HG02763 (cell line): ENCODE measurements around the gene COL16A1.
"Not testable (repeated sequence)": the region's sequence is repeated elsewhere in the genome, so short reads cannot be mapped to it uniquely, and the experiment has no call there.

Experiments used
- ATAC-seq: cut with Tn5 transposase; IDR thresholded peaks from one replicate; pipeline ENCODE4 v1.9.1; 2021; ENCODE audit warnings: mild to moderate bottlenecking, moderate library complexity; ENCODE audit not compliant: unreplicated experiment

COL16A1 gene

DNA sequence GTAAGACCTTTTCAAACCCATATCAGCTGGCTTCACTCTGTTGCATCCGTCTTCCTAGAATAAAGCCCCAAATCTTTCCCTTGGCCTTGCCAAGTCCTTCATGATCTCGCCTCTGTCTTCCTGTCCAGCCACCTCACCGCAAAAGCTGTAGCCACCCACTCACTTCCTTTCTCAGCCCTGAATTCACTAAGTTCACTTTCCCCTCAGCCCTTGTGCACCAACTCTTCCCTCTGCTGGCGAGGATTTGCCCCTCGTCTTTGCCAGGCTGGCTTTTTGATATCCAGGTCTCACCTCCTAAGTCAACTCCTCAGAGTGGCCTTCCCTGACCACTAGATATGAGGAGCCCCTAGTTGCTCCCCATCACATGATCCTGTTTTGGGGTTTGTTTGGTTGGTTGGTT lies 3.9 kb upstream of the COL16A1 start:
- ATAC-seq = no peak

DNA sequence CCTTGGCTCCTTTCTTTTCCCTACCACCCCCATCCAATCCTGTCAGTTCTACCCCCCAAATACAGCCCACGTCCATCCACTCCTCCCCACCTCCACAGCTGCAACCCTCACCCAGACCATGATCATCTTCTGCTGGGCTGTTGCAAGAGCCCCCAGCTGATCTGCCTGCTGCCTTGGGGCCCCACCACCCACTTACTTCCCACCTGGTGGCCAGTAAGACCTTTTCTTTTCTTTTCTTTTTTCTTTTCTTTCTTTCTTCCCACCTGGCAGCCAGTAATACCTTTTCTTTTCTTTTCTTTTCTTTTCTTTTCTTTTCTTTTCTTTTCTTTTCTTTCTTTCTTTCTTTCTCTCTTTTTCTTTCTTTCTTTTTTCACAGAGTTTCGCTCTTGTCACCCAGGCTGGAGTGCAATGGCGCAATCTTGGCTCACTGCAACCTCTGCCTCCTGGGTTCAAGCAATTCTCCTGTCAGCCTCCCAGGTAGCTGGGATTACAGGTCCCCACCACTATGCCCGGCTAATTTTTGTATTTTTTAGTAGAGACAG lies 3.3 kb upstream of the COL16A1 start:
- ATAC-seq = not testable (repeated sequence)

DNA sequence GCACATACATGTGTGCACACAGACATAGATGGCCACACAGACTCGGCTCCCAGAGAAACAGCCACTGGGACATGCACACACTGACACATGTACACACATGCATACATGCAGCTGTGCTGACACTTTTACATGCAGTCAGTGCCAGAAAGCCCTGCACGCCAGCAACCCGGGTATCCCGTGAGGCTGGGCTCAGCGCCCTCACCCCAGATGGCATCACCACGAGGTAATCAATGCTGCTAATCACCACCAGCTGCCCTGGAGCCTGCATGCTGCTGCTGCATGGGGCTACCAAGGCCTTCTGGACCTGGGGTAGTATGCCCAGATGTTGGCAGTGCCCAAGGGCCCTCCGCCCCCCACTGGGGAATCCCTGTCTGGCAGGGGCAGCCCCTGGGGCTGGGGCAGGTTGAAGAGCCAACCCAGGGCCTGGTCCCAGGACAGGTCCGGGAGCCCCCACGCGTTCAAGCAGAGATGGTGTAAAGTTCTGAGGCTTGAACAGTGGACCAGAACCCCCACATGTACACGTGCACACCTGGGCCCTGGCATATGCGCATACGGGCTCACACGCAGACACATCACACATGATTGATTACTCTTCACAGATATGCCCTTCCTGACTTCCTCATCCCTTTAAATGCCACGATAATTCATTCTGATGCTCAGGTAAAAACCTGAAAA lies 2.7 kb upstream of the COL16A1 start:
- ATAC-seq = no peak

DNA sequence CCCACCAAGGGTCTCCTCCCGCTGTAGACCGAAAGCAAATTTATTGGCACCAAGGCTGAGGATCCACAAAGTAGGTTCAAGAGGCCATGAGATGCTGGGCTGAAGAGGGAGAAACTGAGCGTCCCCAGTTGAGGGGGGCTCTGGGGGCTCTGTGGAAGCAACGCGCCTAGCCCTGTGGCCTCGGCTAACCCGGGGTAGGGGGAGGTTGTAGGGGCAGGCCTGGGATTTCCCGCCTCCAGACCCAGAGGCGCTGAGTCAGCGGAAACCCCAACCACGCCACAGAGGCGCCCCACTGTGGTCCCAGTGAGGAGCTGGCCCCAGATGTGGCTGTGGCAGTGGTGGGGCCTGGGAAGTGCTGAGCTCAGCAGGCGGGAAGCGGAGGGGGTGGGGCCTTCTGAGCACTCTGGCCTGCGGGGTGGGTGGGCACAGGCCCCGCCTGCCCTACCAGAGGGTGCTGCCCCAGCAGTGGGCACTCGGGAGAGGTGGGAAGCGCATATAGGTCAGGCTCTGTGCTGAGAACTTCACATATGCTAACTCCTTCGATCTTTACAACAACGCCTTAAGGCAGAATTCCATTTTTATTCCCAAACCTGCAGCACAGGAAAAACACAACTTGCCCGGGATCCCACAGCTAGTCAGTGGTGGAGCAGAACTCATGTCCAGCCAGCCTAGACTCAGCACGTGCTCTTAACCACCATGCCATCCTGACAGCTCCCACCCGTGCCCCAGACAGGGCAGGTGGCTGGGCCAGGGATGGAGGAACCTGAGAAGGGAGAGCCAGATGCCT lies 1.5 kb upstream of the COL16A1 start:
- no peak for ATAC-seq

DNA sequence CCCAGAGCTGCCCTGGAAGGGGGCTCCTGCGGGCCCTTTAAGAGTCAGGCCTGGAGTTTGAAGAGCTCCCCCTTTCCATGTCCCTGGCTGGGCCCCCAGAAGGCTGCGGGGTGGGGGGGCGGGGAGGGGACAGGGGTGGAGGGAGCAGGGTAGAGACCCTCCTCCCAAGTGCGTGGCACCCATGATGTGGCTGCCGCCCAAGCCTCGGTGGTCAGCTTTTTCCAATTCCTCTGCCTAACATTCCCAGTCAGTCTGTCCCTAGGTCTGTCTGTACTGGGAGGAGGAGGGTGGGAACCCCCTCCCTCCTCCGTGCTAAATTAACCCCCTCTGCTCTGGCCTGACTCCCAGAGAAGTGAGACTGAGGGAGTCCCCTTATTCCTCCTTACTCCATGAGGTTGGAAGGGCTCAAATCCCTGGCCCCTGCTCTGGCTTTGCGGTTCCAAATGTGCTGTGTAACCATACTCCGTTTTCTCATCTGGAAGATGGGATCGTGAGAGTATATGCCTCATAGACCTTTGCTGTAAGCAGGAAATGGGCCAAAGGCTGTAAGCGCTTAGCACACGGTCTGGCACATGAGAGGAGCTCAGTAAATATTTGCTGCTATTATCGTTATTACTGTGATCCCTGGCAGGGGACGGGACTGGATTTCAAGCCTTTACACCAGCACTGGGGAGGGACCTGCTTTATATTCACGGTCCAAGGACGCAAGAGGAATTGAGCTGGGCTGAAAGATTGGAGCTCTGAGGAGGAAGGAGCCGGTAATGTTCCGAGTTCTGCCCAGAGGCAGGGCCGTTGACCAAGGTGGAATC lies 658 bp upstream of the COL16A1 start:
- ATAC-seq = no peak

DNA sequence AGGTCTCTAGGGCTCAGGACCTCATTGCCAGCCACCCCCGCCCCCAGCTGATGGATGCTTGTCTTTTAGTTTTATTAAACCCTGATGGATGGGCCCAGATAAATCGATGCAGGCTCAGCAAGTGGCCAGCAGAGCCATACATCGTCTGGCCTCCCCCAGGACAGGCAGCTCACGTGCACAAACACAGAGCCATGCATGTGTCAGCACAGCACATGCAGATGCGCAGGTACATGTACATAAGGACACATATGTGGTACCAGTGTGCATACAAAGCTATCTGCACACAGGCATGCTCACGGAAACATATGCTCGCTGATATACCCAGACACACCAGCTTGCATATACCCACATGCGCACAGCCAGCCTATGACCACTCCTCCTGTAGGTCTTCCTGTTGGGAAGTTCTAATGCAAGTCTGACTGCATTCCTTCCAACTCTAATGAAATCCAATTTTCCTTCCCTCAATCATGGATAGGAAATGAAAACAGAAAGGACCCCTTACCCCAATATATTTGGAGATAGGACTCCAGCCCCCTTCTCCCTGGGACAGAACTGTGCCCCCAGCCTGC lies 897 bp downstream of the COL16A1 start:
- no peak for ATAC-seq

DNA sequence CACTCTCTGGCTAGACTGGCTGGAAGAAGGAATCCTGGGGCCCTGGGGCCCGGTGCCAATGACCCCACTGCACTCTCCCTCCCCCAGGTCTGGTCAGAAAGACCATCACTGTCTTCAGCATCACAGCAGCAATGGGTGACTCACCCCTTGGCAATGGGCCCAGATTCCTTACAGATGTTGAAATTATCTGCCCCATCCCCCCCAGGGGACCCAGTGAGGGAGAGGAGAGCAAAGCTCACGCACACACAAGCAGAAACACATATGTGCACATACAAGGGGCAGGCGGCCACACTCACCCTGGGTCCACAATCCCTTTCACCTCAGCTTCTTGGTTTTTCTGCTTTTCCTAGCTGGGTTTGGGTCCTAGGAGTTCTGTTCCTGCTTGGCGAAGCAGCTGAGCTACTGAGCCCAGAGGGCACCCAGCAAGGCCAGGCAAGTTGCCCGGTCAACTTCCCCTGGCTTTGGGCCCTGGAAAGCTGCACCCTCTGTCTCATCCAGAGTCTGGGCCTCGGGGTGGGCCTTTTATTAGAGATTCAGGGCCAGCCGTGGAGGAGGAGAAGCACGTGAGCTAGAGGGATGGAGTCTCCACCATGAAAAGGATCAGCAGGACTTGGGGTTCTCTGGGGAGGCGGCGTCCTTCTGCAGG lies 2.6 kb downstream of the COL16A1 start:
- no peak for ATAC-seq

DNA sequence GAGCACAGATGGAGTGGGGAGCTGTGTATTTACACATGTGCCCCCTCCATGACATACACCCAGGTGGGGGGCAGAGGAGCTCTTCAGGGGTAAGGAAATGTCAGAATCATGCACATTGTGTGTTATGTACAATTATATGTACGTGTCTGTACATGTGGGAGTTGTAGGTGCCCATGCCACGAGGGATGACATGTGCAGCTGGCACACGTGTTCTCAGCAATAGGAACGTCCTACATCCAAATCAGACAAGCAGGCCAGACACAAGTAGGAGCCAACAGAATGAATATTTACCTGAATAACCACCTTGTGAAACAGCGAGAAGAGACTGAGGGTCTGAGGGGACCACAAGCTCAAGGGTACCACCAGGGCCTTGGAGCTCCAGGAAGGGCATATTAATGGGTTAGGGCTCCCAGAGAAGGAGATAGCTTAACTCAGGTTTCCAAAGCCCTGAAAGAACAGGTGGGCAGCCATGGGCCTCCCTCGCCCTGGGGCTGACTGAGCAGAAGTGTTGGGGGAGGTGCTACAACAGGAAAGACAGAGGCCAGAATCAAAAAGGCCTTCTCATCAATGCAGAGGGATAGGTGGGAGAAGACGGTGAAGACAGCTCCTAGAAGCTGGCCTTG lies 3.2 kb downstream of the COL16A1 start:
- no peak for ATAC-seq

DNA sequence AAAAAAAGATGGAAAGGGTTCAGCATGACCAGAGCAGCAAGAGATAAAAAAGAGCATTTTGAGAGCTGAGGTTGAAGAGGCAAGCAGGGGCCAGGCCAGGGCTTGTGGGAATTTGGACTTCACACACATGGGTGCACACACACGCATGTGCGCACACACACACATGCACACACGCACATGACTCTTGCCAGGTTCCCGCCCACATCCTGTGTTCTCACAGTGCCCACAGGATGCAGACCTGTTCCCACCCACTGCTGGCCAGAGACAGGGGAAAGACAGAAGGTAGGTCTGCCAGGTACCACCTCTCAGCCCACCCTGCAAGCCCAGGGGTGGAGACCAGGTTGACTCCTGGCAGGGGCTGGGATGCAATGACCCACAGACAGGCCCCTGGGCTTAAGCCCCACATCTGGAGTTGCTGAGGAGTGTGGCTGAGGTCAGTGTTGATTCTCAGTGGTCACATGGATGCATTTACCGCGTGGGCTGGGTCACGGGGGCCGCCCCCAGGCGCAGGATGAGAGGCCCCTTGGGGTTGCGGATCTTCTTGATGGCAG lies 4.4 kb downstream of the COL16A1 start:
- no peak for ATAC-seq

DNA sequence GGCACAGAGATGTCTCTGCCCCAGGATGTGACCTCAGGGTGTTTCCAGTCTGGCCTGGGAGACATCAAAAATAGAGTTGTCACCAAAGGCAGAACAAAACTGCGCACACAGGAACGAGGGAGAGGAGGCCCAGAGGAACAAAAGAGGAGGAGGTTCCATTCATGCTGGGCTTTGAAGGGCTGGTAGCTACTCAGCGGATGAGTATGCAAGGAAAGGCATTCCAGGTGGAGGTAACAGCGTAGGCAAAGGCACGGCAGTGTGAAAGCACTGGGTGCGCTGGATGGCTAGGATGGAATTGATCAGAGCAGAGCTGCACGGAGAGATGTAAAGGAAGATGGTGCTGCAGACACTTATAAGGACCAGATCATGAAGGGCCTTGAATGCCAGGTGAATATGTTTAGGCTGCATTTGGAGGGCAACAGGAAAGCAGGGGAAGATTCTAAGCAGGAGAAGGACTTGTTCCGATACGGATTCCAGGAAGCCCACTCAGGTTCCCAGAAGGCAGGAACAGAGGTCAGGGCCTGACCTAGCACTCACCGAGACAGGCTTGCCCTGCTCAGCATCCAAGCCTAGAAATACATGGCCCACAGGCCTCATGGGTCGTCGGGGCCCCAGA lies 6.3 kb downstream of the COL16A1 start:
- no peak for ATAC-seq

DNA sequence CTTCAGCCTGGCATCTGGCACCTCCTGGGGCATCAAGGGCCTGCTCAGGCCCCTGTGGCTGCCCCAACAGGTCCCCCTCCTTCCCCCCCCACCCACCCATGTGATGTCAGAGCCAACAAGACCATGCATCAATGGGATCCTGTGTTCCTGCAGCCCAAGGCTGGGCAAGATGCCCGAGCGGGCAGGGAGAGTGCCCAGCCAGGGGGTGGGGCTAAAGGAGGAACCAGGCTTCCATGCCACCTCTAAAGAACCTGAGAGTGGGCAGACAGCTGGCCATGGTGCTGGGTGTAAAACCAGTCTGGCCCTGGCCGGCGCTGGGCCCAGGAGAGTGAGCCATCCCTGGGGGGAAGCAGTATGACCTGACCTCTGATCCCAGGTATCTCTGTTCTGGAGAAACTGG lies 7.6 kb downstream of the COL16A1 start:
- no peak for ATAC-seq

DNA sequence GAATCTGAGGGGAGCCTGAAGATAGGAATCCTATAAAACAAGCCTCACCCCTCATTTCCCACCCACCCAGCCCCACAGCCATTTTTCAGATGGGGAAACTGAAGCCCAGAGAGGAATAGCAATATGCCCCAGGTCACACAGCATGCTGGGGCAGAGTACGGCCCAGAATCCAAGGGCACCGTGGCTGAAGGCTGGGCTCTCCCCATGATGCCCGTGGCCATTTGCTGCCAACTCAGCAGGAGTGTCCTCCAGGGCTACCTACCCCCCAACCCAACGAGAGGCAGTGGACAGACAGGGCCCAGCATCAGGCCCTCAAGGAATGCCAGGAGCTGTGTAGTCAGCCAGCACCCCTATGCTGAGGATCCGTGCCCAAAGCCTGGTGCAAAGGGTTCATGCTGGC lies 8.5 kb downstream of the COL16A1 start:
- no peak for ATAC-seq

DNA sequence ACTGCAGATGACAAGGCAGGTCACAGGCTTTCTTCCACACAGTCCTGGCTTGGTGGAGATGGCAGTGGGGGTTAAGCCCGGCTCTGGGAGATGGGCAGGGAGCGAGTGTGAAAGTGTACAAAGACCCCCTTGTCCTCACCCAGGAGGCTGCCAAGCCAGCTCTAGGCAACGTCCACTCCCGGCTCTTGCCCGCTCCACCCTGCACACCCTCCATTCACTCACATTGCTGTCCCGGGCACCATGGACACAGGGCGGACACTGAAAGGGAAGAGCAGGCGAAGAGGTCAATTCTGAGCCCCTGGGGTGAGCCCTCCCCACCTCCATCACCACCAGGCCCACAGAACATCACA lies 8.9 kb downstream of the COL16A1 start:
- ATAC-seq = no peak

DNA sequence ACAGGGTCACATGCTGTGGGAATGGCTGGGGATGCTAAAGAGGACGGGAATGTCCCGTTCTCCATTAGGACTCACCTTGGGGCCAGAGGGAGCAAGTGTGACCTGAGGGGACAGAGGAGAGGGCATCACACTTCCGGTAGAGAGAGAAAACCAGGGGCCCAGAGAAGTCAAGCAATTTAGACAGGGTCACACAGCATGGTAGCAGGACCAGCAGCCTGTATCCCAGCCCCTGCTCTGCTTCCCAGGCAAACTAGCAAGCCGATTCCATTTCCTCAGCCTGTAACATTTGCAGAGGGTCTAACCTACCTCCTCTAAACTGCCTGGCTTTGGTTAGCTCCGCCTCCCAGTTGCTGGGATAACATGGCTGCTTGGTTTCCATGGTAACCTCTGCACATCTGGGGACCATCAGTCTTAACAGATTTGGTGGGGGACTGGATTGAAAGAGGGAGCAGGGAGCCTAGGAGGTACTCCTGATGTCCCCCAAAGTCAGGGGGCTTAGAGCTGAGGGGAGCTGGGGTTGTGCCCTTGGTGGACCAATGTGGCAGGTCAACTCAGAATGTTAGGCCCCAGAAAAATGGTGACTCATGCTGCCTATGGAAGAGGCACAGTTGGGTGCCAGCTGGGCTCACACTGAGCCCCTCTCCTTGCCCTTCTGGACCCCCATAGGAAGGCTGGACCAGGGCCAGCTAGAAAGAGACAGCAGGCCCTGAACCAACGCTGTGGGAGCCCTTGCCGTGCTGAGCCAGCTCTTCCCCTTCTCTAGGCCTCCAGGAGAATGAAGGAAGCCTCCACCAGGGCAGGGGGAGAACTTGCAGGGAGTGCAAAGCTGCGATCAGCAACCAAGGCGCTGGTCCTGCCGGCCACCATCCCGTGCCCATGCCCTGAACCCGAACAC lies 9.5 kb downstream of the COL16A1 start:
- ATAC-seq = no peak

DNA sequence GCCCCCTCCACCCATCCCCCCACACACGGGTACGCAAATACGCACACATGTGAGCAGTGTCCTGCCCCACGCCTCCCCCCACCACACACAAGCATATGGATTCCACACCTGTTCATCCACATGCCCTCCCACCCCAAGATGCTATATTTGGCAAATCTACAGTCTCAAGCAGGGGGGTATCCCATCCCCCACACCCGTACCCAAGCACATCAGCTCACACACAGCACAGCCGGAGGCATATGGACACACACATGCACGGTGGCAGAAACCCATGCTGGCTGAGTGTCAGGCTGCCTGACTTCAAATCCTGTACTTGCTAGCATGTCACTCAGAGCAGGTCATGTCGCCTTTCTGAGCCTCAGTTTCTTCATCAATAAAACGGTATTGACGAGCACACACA lies 10.6 kb downstream of the COL16A1 start:
- no peak for ATAC-seq

DNA sequence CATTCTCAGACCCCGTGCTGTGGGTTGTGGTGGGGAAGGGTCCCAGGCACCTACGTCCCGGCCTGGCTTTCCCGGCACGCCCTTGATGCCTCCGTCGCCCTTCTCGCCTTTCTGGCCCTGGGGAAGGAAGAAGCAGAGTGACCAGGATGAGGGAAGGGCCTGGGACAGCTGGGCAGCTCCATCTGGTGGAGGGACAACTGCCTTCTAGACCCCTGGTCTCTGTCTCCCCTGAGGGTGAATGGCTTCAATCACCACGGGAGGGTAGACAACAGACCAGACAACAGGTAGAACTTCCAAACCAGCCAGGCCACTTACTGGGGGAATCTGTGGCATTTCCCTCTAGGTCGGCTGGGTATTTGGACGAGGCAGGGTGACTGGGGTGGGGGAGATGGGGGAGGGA lies 11.9 kb downstream of the COL16A1 start:
- ATAC-seq = no peak

DNA sequence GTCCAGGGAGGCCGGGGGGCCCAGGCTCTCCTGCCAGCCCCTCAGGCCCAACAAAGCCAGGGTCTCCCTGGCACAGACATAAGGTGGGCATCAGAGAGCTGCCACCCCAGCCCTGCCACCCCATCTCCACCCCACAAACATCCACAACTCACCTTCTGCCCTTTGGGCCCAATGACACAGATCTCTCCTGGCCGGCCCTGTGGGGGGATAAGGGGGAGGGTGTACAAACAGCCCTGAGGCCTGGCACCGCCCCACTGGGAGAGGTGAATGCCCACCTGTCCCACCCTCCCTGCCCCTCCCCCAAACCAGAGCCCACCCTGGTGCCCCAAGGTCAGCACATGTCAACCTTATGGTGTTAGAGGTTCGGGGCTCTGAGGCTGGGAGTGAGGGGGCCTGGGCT lies 12.4 kb downstream of the COL16A1 start:
- no peak for ATAC-seq

DNA sequence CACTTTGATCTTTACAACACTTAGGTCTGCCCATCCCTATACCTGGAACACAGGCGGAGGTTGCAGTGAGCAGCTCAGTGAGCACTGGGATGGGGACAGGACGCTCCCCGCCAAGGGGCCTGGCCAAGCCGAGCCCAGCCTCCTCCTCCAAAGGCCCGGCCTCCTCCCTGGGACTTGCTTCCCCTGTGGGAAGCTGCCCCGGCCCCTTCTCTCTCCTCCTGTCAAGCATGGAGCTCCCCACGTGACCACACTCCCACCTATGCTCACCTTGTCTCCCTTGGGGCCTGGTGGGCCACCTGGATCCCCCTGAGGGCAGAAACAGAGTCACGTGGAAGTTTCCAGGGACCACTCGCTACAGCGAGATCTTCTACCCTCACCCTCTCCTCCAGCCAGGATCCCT lies 12.9 kb downstream of the COL16A1 start:
- no peak for ATAC-seq

DNA sequence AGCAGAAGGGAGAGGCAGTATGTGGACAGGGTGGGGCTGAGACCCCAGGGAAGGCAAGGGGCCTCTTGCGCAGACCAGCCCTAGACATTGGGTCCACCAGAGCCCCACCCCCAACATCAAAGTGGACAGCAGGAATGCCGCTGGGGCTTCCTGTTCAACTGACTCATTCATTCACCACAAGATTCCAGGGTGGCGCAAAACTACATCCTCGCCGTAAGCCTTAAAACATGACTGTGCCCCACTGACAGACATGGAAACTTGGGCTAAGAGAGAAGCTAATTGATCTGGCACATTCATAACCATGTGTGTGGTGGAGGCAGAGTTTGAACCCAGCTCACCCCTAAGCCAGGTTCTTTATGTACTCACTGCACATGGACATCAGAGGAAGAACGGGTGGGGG lies 14.0 kb downstream of the COL16A1 start:
- ATAC-seq = no peak
